ENCODE results near the gene MEGF11. TPM values are rescaled to one million over a fixed set of nuclear protein-coding genes. Genes with fewer than 3 reads are reported as not detected.

The MEGF11 gene
- total RNA-seq, 3 donors from 2014 or later (not counting 1 experiment from before 2014, with no cell fraction given): not detected

GRCh38 chr15:65901336-65901735 is 352.2 kb downstream of the MEGF11 start:
- Mint-ChIP-seq H3K27me3 (ENCODE audit: low read depth in 2 of 2) (no peaks in the 10 kb centered on the region), H3K9me3 (no peaks in the 10 kb centered on the region), H3K27ac (no peak overlapping the region), H3K36me3 (no peaks in the 10 kb centered on the region), H3K4me1 (peaks cover 2 to 7% of the 10 kb centered on the region in 2 donors), H3K4me3 (no peak overlapping the region)
- H3K27ac ChIP-seq (ENCODE audit: low read length): no peak overlapping the region
- no peak overlapping the region for H3K4me3 ChIP-seq (ENCODE audit: low read length)
- no peak for ATAC-seq
- TF ChIP-seq CTCF (IDR thresholded peaks at IDR 0.05): no peak
- DNase-seq: no peak
- H3K9me3 ChIP-seq (ENCODE audit: control insufficient read depth, insufficient read depth, low read length): no peaks in the 10 kb centered on the region
- H3K27me3 ChIP-seq (ENCODE audit: control insufficient read depth, insufficient read depth, low read length): no peaks in the 10 kb centered on the region
- intact Hi-C loops (cut with micrococcal nuclease): no loop called here
- peaks cover 23% of the 10 kb centered on the region for H3K36me3 ChIP-seq (ENCODE audit: control insufficient read depth, insufficient read depth, low read length)
- no peaks in the 10 kb centered on the region for H3K4me1 ChIP-seq (ENCODE audit: control insufficient read depth, insufficient read depth, low read length)
- WGBS (ENCODE audit: insufficient coverage): 100% methylated on average over 1 of the region's 2 CpGs

- TF ChIP-seq CTCF (IDR thresholded peaks at IDR 0.05): no peak
- Mint-ChIP-seq H3K9me3 (no peaks in the 10 kb centered on the region), H3K36me3 (no peaks in the 10 kb centered on the region), H3K4me3 (no peak overlapping the region), H3K4me1 (peaks cover 4 to 7% of the 10 kb centered on the region in 2 donors), H3K27ac (no peak overlapping the region), H3K27me3 (ENCODE audit: low read depth in 2 of 2) (no peaks in the 10 kb centered on the region)
- intact Hi-C loops (cut with micrococcal nuclease): no loop called here
- H3K4me3 ChIP-seq (ENCODE audit: low read length): no peak overlapping the region
- H3K9me3 ChIP-seq (ENCODE audit: control insufficient read depth, insufficient read depth, low read length): no peaks in the 10 kb centered on the region
- DNase-seq: no peak
- no peaks in the 10 kb centered on the region for H3K27me3 ChIP-seq (ENCODE audit: control insufficient read depth, insufficient read depth, low read length)
- 98% methylated on average over 3 of the region's 3 CpGs for WGBS (ENCODE audit: insufficient coverage)
- ATAC-seq: no peak
- peaks cover 22% of the 10 kb centered on the region for H3K36me3 ChIP-seq (ENCODE audit: control insufficient read depth, insufficient read depth, low read length)
- no peak overlapping the region for H3K27ac ChIP-seq (ENCODE audit: low read length)
- no peaks in the 10 kb centered on the region for H3K4me1 ChIP-seq (ENCODE audit: control insufficient read depth, insufficient read depth, low read length)
Observed at GRCh38 chr15:65900488-65900887, 353.1 kb downstream of the MEGF11 start.

- Histone ChIP-seq H3K9me3 (ENCODE audit: control insufficient read depth, insufficient read depth, low read length) (no peaks in the 10 kb centered on the region), H3K27ac (ENCODE audit: low read length) (no peak overlapping the region), H3K36me3 (ENCODE audit: control insufficient read depth, insufficient read depth, low read length) (peaks cover 22% of the 10 kb centered on the region), H3K27me3 (ENCODE audit: control insufficient read depth, insufficient read depth, low read length) (no peaks in the 10 kb centered on the region), H3K4me3 (ENCODE audit: low read length) (no peak overlapping the region), H3K4me1 (ENCODE audit: control insufficient read depth, insufficient read depth, low read length) (no peaks in the 10 kb centered on the region)
- no peak overlapping the region for H3K4me3 Mint-ChIP-seq
- no peak for DNase-seq
- peaks cover 1 to 4% of the 10 kb centered on the region in 2 donors for H3K4me1 Mint-ChIP-seq
- no peak overlapping the region for H3K27ac Mint-ChIP-seq
- no peak for TF ChIP-seq CTCF (IDR thresholded peaks at IDR 0.05)
- intact Hi-C loops (cut with micrococcal nuclease): no loop called here
- H3K9me3 Mint-ChIP-seq: no peaks in the 10 kb centered on the region
- ATAC-seq: no peak
- 73% methylated on average over 2 of the region's 2 CpGs for WGBS (ENCODE audit: insufficient coverage)
- H3K36me3 Mint-ChIP-seq: no peaks in the 10 kb centered on the region
- H3K27me3 Mint-ChIP-seq (ENCODE audit: low read depth in 2 of 2): no peaks in the 10 kb centered on the region
Observed at GRCh38 chr15:65896236-65896635, 357.3 kb downstream of the MEGF11 start.

GRCh38 chr15:65893060-65893459 is 360.5 kb downstream of the MEGF11 start:
- intact Hi-C loops (cut with micrococcal nuclease): no loop called here
- no peaks in the 10 kb centered on the region for H3K9me3 ChIP-seq (ENCODE audit: control insufficient read depth, insufficient read depth, low read length)
- Mint-ChIP-seq H3K4me3 (no peak overlapping the region), H3K4me1 (peaks cover 6 to 13% of the 10 kb centered on the region in 2 donors), H3K36me3 (peaks cover 5% of the 10 kb centered on the region), H3K27me3 (ENCODE audit: low read depth in 2 of 2) (no peaks in the 10 kb centered on the region), H3K9me3 (no peaks in the 10 kb centered on the region), H3K27ac (no peak overlapping the region)
- ATAC-seq: no peak
- no peak overlapping the region for H3K27ac ChIP-seq (ENCODE audit: low read length)
- no peaks in the 10 kb centered on the region for H3K4me1 ChIP-seq (ENCODE audit: control insufficient read depth, insufficient read depth, low read length)
- peaks cover 41% of the 10 kb centered on the region for H3K36me3 ChIP-seq (ENCODE audit: control insufficient read depth, insufficient read depth, low read length)
- TF ChIP-seq CTCF (IDR thresholded peaks at IDR 0.05): no peak
- H3K27me3 ChIP-seq (ENCODE audit: control insufficient read depth, insufficient read depth, low read length): no peaks in the 10 kb centered on the region
- H3K4me3 ChIP-seq (ENCODE audit: low read length): no peak overlapping the region
- 96% methylated on average over 5 of the region's 5 CpGs for WGBS (ENCODE audit: insufficient coverage)
- DNase-seq: no peak
